GM19438 (cell line): ENCODE data around the gene KCNJ6.
A peak's percentile ranks its signal among the peaks of the same experiment; 100 is the strongest.
"Not testable (repeated sequence)": the region's sequence is repeated elsewhere in the genome, so short reads cannot be mapped to it uniquely, and the experiment has no call there.

Source experiments
- ATAC-seq: cut with Tn5 transposase; IDR thresholded peaks from one replicate; pipeline ENCODE4 v1.9.1; 2021; ENCODE audit warnings: low read depth; ENCODE audit not compliant: unreplicated experiment

KCNJ6 gene

GRCh38 chr21:37658817-37659458 is 257.3 kb downstream of the KCNJ6 start:
- ATAC-seq = no peak

GRCh38 chr21:37658121-37658816 is 258.0 kb downstream of the KCNJ6 start:
- ATAC-seq = no peak

- no peak for ATAC-seq
Measured at GRCh38 chr21:37656899-37657298, 259.4 kb downstream of the KCNJ6 start.

GRCh38 chr21:37655611-37656300 is 260.5 kb downstream of the KCNJ6 start:
- ATAC-seq = no peak

- ATAC-seq = no peak
Measured at GRCh38 chr21:37654596-37654995, 261.7 kb downstream of the KCNJ6 start.

- no peak for ATAC-seq
Measured at GRCh38 chr21:37653201-37653600, 263.1 kb downstream of the KCNJ6 start.

GRCh38 chr21:37647781-37648180 is 268.5 kb downstream of the KCNJ6 start:
- no peak for ATAC-seq

GRCh38 chr21:37646761-37647160 is 269.5 kb downstream of the KCNJ6 start:
- ATAC-seq = not testable (repeated sequence)

- no peak for ATAC-seq
Measured at GRCh38 chr21:37645848-37646247, 270.4 kb downstream of the KCNJ6 start.

GRCh38 chr21:37644636-37645035 is 271.6 kb downstream of the KCNJ6 start:
- no peak for ATAC-seq

- ATAC-seq = not testable (repeated sequence)
Measured at GRCh38 chr21:37643862-37644261, 272.4 kb downstream of the KCNJ6 start.

GRCh38 chr21:37642493-37642892 is 273.8 kb downstream of the KCNJ6 start:
- no peak for ATAC-seq

GRCh38 chr21:37639756-37640155 is 276.5 kb downstream of the KCNJ6 start:
- ATAC-seq = no peak

- ATAC-seq = no peak
Measured at GRCh38 chr21:37636152-37636860, 280.0 kb downstream of the KCNJ6 start.

- peak; percentile 62 for ATAC-seq
Measured at GRCh38 chr21:37631319-37632117, 284.7 kb downstream of the KCNJ6 start.

GRCh38 chr21:37630872-37631271 is 285.4 kb downstream of the KCNJ6 start:
- no peak for ATAC-seq

GRCh38 chr21:37628362-37628761 is 287.9 kb downstream of the KCNJ6 start:
- no peak for ATAC-seq

- ATAC-seq = no peak
Measured at GRCh38 chr21:37627561-37627960, 288.7 kb downstream of the KCNJ6 start.

- ATAC-seq = no peak
Measured at GRCh38 chr21:37627074-37627473, 289.2 kb downstream of the KCNJ6 start.

- no peak for ATAC-seq
Measured at GRCh38 chr21:37626320-37626719, 289.9 kb downstream of the KCNJ6 start.
